HEK293T (cell line): ENCODE results near the gene TAS2R14.

ENCODE experiments used
- CTCF ChIA-PET: fragments of 350-600 bp; formaldehyde crosslinking; extraction: SDS; loops from one replicate; lab custom pipeline; 2021; ENCODE audit warnings: antibody characterized with exemption, inconsistent platforms; lab: Yijun Ruan, JAX
- POLR2A ChIA-PET: fragments of 350-600 bp; formaldehyde crosslinking; extraction: SDS; loops from one replicate; lab custom pipeline; 2020; ENCODE audit warnings: antibody characterized with exemption, inconsistent platforms; lab: Yijun Ruan, JAX
- DNase-seq: peaks from one replicate; pipeline ENCODE4 v3.0.0; 2012; ENCODE audit warnings: mixed read lengths; ENCODE audit errors: extremely low spot score
- ARNT ChIP-seq: fragments of 450-650 bp; IDR thresholded peaks from 2 replicates; pipeline ENCODE4 v1.6.1; 2017; ENCODE audit warnings: mild to moderate bottlenecking
- BHLHE40 ChIP-seq: fragments of 450-650 bp; IDR thresholded peaks from 2 replicates; pipeline ENCODE4 v1.6.1; 2016; ENCODE audit warnings: mild to moderate bottlenecking, moderate library complexity, borderline replicate concordance
- CTBP1 ChIP-seq: fragments of 450-650 bp; IDR thresholded peaks from 2 replicates; pipeline ENCODE4 v1.6.1; 2016; ENCODE audit warnings: borderline replicate concordance
- ELF4 ChIP-seq: fragments of 450-650 bp; IDR thresholded peaks from 2 replicates; pipeline ENCODE4 v1.6.1; 2017; ENCODE audit warnings: antibody characterized with exemption
- FOXA1 ChIP-seq: fragments of 450-650 bp; IDR thresholded peaks from 2 replicates; pipeline ENCODE4 v1.6.1; 2016; ENCODE audit warnings: mild to moderate bottlenecking
- FOXK2 ChIP-seq: fragments of 450-650 bp; IDR thresholded peaks from 2 replicates; pipeline ENCODE4 v1.6.1; 2016; ENCODE audit warnings: mild to moderate bottlenecking
- FOXM1 ChIP-seq: fragments of 450-650 bp; IDR thresholded peaks from 2 replicates; pipeline ENCODE4 v1.6.1; 2017; ENCODE audit warnings: mild to moderate bottlenecking, borderline replicate concordance
- HDGF ChIP-seq: fragments of 450-650 bp; IDR thresholded peaks from 2 replicates; pipeline ENCODE4 v1.6.1; 2017; ENCODE audit warnings: antibody characterized with exemption, borderline replicate concordance
- L3MBTL2 ChIP-seq: fragments of 450-650 bp; conservative IDR thresholded peaks from 2 replicates; pipeline ENCODE4 v1.6.1; 2016; ENCODE audit warnings: mild to moderate bottlenecking
- LEF1 ChIP-seq: fragments of 450-650 bp; IDR thresholded peaks from 2 replicates; pipeline ENCODE4 v1.6.1; 2017; ENCODE audit warnings: mild to moderate bottlenecking, borderline replicate concordance
- NFRKB ChIP-seq: fragments of 450-650 bp; IDR thresholded peaks from 2 replicates; pipeline ENCODE4 v1.6.1; 2016; ENCODE audit warnings: mild to moderate bottlenecking, moderate library complexity
- PKNOX1 ChIP-seq: fragments of 450-650 bp; IDR thresholded peaks from 2 replicates; pipeline ENCODE4 v1.6.1; 2016
- SP1 ChIP-seq: fragments of 450-650 bp; IDR thresholded peaks from 2 replicates; pipeline ENCODE4 v1.6.1; 2017
- SUZ12 ChIP-seq: fragments of 450-650 bp; IDR thresholded peaks from 2 replicates; pipeline ENCODE4 v1.6.1; 2016; ENCODE audit warnings: mild to moderate bottlenecking
- TARDBP ChIP-seq: fragments of 450-650 bp; IDR thresholded peaks from 2 replicates; pipeline ENCODE4 v1.6.1; 2016
- ZNF384 ChIP-seq: fragments of 450-650 bp; IDR thresholded peaks from 2 replicates; pipeline ENCODE4 v1.6.1; 2016

The TAS2R14 gene

GRCh38 chr12:10928746-10929286 lies 10.2 kb downstream of the TAS2R14 start, which contains the start of gene PRH2:
TSS of gene PRH2 (plus strand) at chr12:10929236. CDS start at chr12:10929274, 38 bp downstream.
- ChIA-PET CTCF (no interaction called here), POLR2A (no interaction called here)
- no peak for DNase-seq
- TF ChIP-seq FOXK2 (no peak), L3MBTL2 (no peak), SP1 (no peak), NFRKB (no peak), TARDBP (no peak), FOXA1 (no peak), PKNOX1 (no peak), ELF4 (no peak), LEF1 (no peak), ZNF384 (no peak), SUZ12 (no peak), HDGF (no peak), BHLHE40 (no peak), FOXM1 (no peak), CTBP1 (no peak), ARNT (no peak)

GRCh38 chr12:10926269-10926668 lies 12.8 kb downstream of the TAS2R14 start:
- TF ChIP-seq HDGF: no peak
- TF ChIP-seq BHLHE40: no peak
- TF ChIP-seq NFRKB: no peak
- TF ChIP-seq SUZ12: no peak
- TF ChIP-seq FOXK2: no peak
- TF ChIP-seq PKNOX1: no peak
- TF ChIP-seq L3MBTL2: no peak
- TF ChIP-seq LEF1: no peak
- no peak for TF ChIP-seq ZNF384
- no peak for TF ChIP-seq ELF4
- POLR2A ChIA-PET: no interaction called here
- DNase-seq: no peak
- CTCF ChIA-PET: no interaction called here

- no peak for DNase-seq
- ChIA-PET POLR2A (no interaction called here), CTCF (no interaction called here)
- TF ChIP-seq LEF1 (no peak), FOXK2 (no peak), SUZ12 (no peak), ARNT (no peak), ELF4 (no peak), L3MBTL2 (no peak), PKNOX1 (no peak), FOXA1 (no peak), SP1 (no peak), BHLHE40 (no peak), FOXM1 (no peak), NFRKB (no peak), ZNF384 (no peak), TARDBP (no peak), HDGF (no peak), CTBP1 (no peak)
Observed at GRCh38 chr12:10919809-10920208, 19.3 kb downstream of the TAS2R14 start.

- TF ChIP-seq NFRKB (no peak), HDGF (no peak), FOXK2 (no peak)
- no peak for DNase-seq
- CTCF ChIA-PET: no interaction called here
- POLR2A ChIA-PET: no interaction called here
Observed at GRCh38 chr12:10910380-10910779, 28.7 kb downstream of the TAS2R14 start.

- DNase-seq: no peak
- ChIA-PET CTCF (no interaction called here), POLR2A (no interaction called here)
- TF ChIP-seq SUZ12 (no peak), PKNOX1 (no peak), FOXK2 (no peak), BHLHE40 (no peak), SP1 (no peak), HDGF (no peak), FOXM1 (no peak), CTBP1 (no peak), TARDBP (no peak), L3MBTL2 (no peak), ARNT (no peak), LEF1 (no peak), ZNF384 (no peak), FOXA1 (no peak), NFRKB (no peak), ELF4 (no peak)
Observed at GRCh38 chr12:10909462-10909861, 29.6 kb downstream of the TAS2R14 start, which contains the start of gene TAS2R13. TSS of gene TAS2R13 (minus strand) at chr12:10909562. CDS start at chr12:10909298, 264 bp downstream.

GRCh38 chr12:10904686-10905085 lies 34.4 kb downstream of the TAS2R14 start:
- DNase-seq: no peak
- TF ChIP-seq ZNF384 (no peak), LEF1 (no peak), NFRKB (no peak), BHLHE40 (no peak), L3MBTL2 (no peak), HDGF (no peak), SP1 (no peak), ARNT (no peak), CTBP1 (no peak), FOXK2 (no peak), FOXA1 (no peak), FOXM1 (no peak), TARDBP (no peak), PKNOX1 (no peak), ELF4 (no peak), SUZ12 (no peak)

More at GRCh38 chr12:10904686-10905085, 34.4 kb downstream of the TAS2R14 start:
- ChIA-PET POLR2A (no interaction called here), CTCF (no interaction called here)
